Cardiac muscle cell (in vitro differentiated cells and primary cell): ENCODE measurements around the gene FRMD3. TPM values are rescaled to one million over a fixed set of nuclear protein-coding genes. Genes with fewer than 3 reads are reported as not detected.

Source experiments
- DNase-seq, 2 donors: peaks; one replicate each; pipeline versions ENCODE4 v3.0.0 to v3.0.0-alpha.2; 2010 to 2017; ENCODE audit warnings: low read depth in 1 of 2, low spot score in 1 of 2
- H3K27ac ChIP-seq: fragments of 200-600 bp; sonication (generic); 2 replicates; pipeline ENCODE4 v1.5.1; 2016
- H3K27me3 ChIP-seq: fragments of 200-600 bp; sonication (generic); 2 replicates; pipeline ENCODE4 v1.6.0; 2016; ENCODE audit warnings: control low read depth
- H3K36me3 ChIP-seq: fragments of 200-600 bp; sonication (generic); 2 replicates; pipeline ENCODE4 v1.5.1; 2016; ENCODE audit warnings: control low read depth
- H3K4me1 ChIP-seq: fragments of 200-600 bp; sonication (generic); 2 replicates; pipeline ENCODE4 v1.8.1; 2017; ENCODE audit warnings: low read depth, mild to moderate bottlenecking, mixed run types
- H3K4me3 ChIP-seq: fragments of 200-600 bp; sonication (generic); 2 replicates; pipeline ENCODE4 v1.5.1; 2016; ENCODE audit warnings: mild to moderate bottlenecking
- H3K9me3 ChIP-seq: fragments of 200-600 bp; sonication (generic); 2 replicates; pipeline ENCODE4 v1.5.1; 2017; ENCODE audit warnings: low read depth, mild to moderate bottlenecking, control low read depth
- CTCF ChIP-seq: IDR thresholded peaks from 2 replicates; pipeline ENCODE4 v1.5.1; 2012; ENCODE audit warnings: low read depth, mild to moderate bottlenecking, low read length
- polyA plus RNA-seq: library from polyadenylated mRNA; unstranded; fragments of >200 nt; fragmentation: Nextera tagmentation; extraction: Ambion mirVana; gene quantifications from 2 replicates; pipeline ENCODE4 v1.2.1, GENCODE V29; 2016
- total RNA-seq: library from RNA; depleted of rRNA; stranded (reverse); fragments of >200 nt; gene quantifications from 2 replicates; pipeline ENCODE4 v1.2.3, GENCODE V29; 2016

The FRMD3 gene
- total and polyA plus RNA-seq, 2 experiments from 2014 or later = 61.5 to 66.4 TPM

GRCh38 chr9:83468821-83469220 is 69.4 kb downstream of the FRMD3 start:
- Histone ChIP-seq H3K27me3 (no peaks in the 10 kb centered on the region), H3K4me1 (no peaks in the 10 kb centered on the region), H3K27ac (no peak overlapping the region), H3K4me3 (no peak overlapping the region), H3K9me3 (no peaks in the 10 kb centered on the region), H3K36me3 (no peaks in the 10 kb centered on the region)
- no peak for DNase-seq
- no peak for TF ChIP-seq CTCF

- Histone ChIP-seq H3K4me1 (no peaks in the 10 kb centered on the region), H3K36me3 (no peaks in the 10 kb centered on the region), H3K9me3 (no peaks in the 10 kb centered on the region), H3K4me3 (no peak overlapping the region), H3K27me3 (no peaks in the 10 kb centered on the region), H3K27ac (no peak overlapping the region)
- TF ChIP-seq CTCF = no peak
- no peak for DNase-seq
Measured at GRCh38 chr9:83466877-83467276, 71.3 kb downstream of the FRMD3 start.

GRCh38 chr9:83466351-83466750 is 71.8 kb downstream of the FRMD3 start:
- no peak for DNase-seq
- Histone ChIP-seq H3K4me3 (no peak overlapping the region), H3K36me3 (no peaks in the 10 kb centered on the region), H3K27ac (no peak overlapping the region), H3K9me3 (no peaks in the 10 kb centered on the region), H3K27me3 (no peaks in the 10 kb centered on the region), H3K4me1 (no peaks in the 10 kb centered on the region)
- TF ChIP-seq CTCF = no peak

- Histone ChIP-seq H3K4me1 (no peaks in the 10 kb centered on the region), H3K36me3 (no peaks in the 10 kb centered on the region), H3K27ac (no peak overlapping the region), H3K4me3 (no peak overlapping the region), H3K27me3 (no peaks in the 10 kb centered on the region), H3K9me3 (no peaks in the 10 kb centered on the region)
- no peak for TF ChIP-seq CTCF
- no peak for DNase-seq
Measured at GRCh38 chr9:83459830-83460229, 78.4 kb downstream of the FRMD3 start.

- no peaks in the 10 kb centered on the region for H3K4me1 ChIP-seq
- H3K4me3 ChIP-seq = no peak overlapping the region
- H3K36me3 ChIP-seq = no peaks in the 10 kb centered on the region
Measured at GRCh38 chr9:83458530-83458929, 79.7 kb downstream of the FRMD3 start.

More at GRCh38 chr9:83458530-83458929, 79.7 kb downstream of the FRMD3 start:
- no peak overlapping the region for H3K27ac ChIP-seq
- DNase-seq = no peak
- no peak for TF ChIP-seq CTCF
- no peaks in the 10 kb centered on the region for H3K27me3 ChIP-seq
- H3K9me3 ChIP-seq = no peaks in the 10 kb centered on the region
